RWPE2 (cell line): Measurements from ENCODE around the gene PDGFRB.

Experiments
- ATAC-seq: fragments of 200-7000 bp; cut with Tn5 transposase; 3 replicates; pipeline ENCODE4 v1.9.1; 2021; ENCODE audit warnings: low read depth
- DNase-seq: peaks from one replicate; pipeline ENCODE4 v3.0.0-alpha.2; 2020; ENCODE audit warnings: low spot score
- H3K27ac ChIP-seq: fragments of 450-650 bp; 2 replicates; pipeline ENCODE4 v1.5.1; 2017; ENCODE audit warnings: mild to moderate bottlenecking; ENCODE audit not compliant: poor library complexity, severe bottlenecking
- H3K27me3 ChIP-seq: fragments of 250-450 bp; sonication (Bioruptor Pico); 2 replicates; pipeline ENCODE4 v1.5.1; 2021; ENCODE audit warnings: mild to moderate bottlenecking, moderate library complexity; ENCODE audit not compliant: insufficient read depth, poor library complexity, severe bottlenecking
- H3K36me3 ChIP-seq: fragments of 250-450 bp; sonication (Bioruptor Pico); 2 replicates; pipeline ENCODE4 v1.5.1; 2020; ENCODE audit warnings: low read depth, mild to moderate bottlenecking, moderate library complexity
- H3K4me1 ChIP-seq: fragments of 250-450 bp; sonication (Bioruptor Pico); 2 replicates; pipeline ENCODE4 v1.5.1; 2021; ENCODE audit warnings: mild to moderate bottlenecking, moderate library complexity; ENCODE audit not compliant: insufficient read depth, poor library complexity, severe bottlenecking
- H3K4me3 ChIP-seq: fragments of 250-450 bp; sonication (Bioruptor Pico); 2 replicates; pipeline ENCODE4 v1.5.1; 2021; ENCODE audit warnings: mild to moderate bottlenecking, moderate library complexity; ENCODE audit not compliant: severe bottlenecking
- H3K9me3 ChIP-seq: fragments of 250-450 bp; sonication (Bioruptor Pico); 2 replicates; pipeline ENCODE4 v1.5.1; 2021; ENCODE audit warnings: mild to moderate bottlenecking, moderate library complexity; ENCODE audit not compliant: severe bottlenecking
- TF ChIP-seq, protein P1 (sequence below): fragments of 450-650 bp; IDR thresholded peaks from one replicate; pipeline ENCODE4 v1.5.1; 2017; ENCODE audit warnings: mild to moderate bottlenecking, moderate library complexity; ENCODE audit not compliant: poor library complexity, severe bottlenecking

The PDGFRB gene

DNA sequence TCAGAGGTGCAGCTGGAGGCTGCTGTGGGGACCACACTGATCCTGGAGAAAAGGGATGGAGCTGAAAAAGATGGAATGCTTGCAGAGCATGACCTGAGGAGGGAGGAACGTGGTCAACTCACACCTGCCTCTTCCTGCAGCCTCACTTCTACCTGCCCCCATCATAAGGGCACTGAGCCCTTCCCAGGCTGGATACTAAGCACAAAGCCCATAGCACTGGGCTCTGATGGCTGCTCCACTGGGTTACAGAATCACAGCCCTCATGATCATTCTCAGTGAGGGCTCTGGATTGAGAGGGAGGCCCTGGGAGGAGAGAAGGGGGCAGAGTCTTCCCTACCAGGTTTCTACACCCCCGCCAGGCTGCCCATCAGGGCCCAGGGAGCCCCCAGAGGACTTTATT, 28.4 kb upstream of the PDGFRB start:
- ATAC-seq (no peak), DNase-seq (no peak)
- Histone ChIP-seq H3K9me3 (no peaks in the 10 kb centered on the region), H3K27me3 (peaks cover 12% of the 10 kb centered on the region), H3K4me1 (no peaks in the 10 kb centered on the region), H3K27ac (no peak overlapping the region), H3K4me3 (no peak overlapping the region), H3K36me3 (no peaks in the 10 kb centered on the region)
- TF ChIP-seq, protein P1, sequence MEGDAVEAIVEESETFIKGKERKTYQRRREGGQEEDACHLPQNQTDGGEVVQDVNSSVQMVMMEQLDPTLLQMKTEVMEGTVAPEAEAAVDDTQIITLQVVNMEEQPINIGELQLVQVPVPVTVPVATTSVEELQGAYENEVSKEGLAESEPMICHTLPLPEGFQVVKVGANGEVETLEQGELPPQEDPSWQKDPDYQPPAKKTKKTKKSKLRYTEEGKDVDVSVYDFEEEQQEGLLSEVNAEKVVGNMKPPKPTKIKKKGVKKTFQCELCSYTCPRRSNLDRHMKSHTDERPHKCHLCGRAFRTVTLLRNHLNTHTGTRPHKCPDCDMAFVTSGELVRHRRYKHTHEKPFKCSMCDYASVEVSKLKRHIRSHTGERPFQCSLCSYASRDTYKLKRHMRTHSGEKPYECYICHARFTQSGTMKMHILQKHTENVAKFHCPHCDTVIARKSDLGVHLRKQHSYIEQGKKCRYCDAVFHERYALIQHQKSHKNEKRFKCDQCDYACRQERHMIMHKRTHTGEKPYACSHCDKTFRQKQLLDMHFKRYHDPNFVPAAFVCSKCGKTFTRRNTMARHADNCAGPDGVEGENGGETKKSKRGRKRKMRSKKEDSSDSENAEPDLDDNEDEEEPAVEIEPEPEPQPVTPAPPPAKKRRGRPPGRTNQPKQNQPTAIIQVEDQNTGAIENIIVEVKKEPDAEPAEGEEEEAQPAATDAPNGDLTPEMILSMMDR = no peak

DNA sequence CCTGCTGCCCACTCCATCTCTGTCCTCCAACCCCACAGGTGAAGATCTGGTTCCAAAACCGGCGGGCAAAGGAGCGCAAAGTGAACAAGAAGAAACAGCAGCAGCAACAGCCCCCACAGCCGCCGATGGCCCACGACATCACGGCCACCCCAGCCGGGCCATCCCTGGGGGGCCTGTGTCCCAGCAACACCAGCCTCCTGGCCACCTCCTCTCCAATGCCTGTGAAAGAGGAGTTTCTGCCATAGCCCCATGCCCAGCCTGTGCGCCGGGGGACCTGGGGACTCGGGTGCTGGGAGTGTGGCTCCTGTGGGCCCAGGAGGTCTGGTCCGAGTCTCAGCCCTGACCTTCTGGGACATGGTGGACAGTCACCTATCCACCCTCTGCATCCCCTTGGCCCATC, 27.8 kb upstream of the PDGFRB start:
- DNase-seq (no peak), ATAC-seq (no peak)
- Histone ChIP-seq H3K36me3 (no peaks in the 10 kb centered on the region), H3K27me3 (peaks cover 7% of the 10 kb centered on the region), H3K4me3 (no peak overlapping the region), H3K27ac (no peak overlapping the region), H3K4me1 (no peaks in the 10 kb centered on the region), H3K9me3 (no peaks in the 10 kb centered on the region)
- TF ChIP-seq, protein P1 = no peak

DNA sequence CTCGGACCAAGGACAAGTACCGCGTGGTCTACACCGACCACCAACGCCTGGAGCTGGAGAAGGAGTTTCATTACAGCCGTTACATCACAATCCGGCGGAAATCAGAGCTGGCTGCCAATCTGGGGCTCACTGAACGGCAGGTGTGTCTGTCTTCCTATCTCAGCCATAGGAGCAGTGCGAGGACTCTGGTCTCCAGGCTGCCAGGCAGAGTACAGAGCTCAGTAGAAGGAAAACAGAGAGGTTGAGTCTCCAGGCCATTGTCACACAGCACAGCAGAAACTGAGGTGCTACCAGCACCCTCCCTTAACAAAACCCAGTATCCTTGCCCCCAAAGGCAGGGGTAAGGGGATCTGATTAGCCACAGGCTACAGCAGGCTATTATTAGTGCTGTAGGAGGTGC, 27.1 kb upstream of the PDGFRB start:
- Histone ChIP-seq H3K4me3 (no peak overlapping the region), H3K36me3 (no peaks in the 10 kb centered on the region), H3K9me3 (no peaks in the 10 kb centered on the region), H3K27me3 (peaks cover 2% of the 10 kb centered on the region), H3K4me1 (no peaks in the 10 kb centered on the region), H3K27ac (no peak overlapping the region)
- DNase-seq = no peak
- TF ChIP-seq, protein P1 = no peak
- no peak for ATAC-seq

DNA sequence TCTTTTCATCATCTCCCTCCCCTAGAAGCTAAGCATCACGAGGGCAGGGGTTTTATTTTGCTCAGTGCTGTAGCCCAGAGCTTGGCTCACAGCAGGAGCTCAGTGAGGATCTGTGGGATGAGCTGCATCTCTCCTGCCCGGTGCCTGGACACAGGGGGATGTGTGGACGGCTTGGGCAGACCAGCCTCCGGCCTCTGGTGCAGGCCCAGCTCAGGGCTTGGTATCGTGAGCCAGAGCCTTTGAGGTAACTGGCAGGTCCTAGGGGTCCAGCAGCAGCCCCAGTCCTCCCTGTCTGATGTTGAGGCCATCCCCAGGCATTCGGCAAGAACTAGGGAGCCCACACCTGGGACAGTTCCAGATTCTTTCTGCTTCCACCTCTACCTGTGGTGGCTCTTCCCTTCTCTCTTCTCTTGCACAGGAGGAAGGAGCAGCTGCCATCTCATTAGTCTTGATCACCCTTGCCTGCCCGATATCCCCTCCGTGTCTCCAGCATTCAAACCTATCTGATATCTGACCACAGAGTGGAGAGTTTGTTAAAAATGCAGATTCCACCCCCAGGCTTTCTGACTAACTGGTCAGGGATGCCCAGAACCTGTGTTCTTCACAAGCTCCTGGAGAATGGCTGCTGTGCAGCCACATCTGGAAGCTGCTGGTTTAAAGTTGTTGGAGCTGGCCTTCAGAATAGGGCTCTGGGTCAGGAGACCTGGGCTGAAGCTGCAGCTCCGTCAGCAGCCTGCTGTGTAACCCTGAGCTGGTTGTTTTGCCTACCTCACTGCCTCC, 26.3 kb upstream of the PDGFRB start:
- no peaks in the 10 kb centered on the region for H3K4me1 ChIP-seq
- H3K27ac ChIP-seq = no peak overlapping the region
- H3K9me3 ChIP-seq = no peaks in the 10 kb centered on the region
- TF ChIP-seq, protein P1 = no peak
- H3K27me3 ChIP-seq = no peaks in the 10 kb centered on the region
- H3K36me3 ChIP-seq = no peaks in the 10 kb centered on the region
- no peak for ATAC-seq
- H3K4me3 ChIP-seq = no peak overlapping the region
- no peak for DNase-seq

DNA sequence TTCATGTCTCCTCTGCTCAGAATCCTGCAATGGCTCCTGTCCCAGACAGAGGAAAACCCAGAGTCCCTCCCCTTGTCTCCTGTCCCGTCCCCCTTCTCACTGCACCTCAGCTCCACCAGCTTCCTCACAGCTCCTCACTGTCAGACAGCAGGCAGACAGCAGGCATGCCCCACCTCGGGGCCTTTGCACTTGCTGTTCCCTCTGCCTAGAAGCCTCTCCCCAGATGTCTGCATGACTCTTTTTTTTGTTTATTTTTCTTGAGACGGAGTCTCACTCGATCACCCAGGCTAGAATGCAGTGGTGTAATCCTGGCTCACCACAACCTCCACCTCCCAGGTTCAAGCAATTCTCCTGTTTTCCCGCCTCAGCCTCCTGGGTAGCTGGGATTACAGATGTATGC, 25.4 kb upstream of the PDGFRB start:
- no peaks in the 10 kb centered on the region for H3K27me3 ChIP-seq
- no peaks in the 10 kb centered on the region for H3K36me3 ChIP-seq
- H3K27ac ChIP-seq = no peak overlapping the region
- DNase-seq = no peak
- H3K4me1 ChIP-seq = no peaks in the 10 kb centered on the region
- no peaks in the 10 kb centered on the region for H3K9me3 ChIP-seq
- TF ChIP-seq, protein P1 = no peak
- no peak overlapping the region for H3K4me3 ChIP-seq
- ATAC-seq = no peak
